Measurements from ENCODE around the gene BCL2L11.

DNA sequence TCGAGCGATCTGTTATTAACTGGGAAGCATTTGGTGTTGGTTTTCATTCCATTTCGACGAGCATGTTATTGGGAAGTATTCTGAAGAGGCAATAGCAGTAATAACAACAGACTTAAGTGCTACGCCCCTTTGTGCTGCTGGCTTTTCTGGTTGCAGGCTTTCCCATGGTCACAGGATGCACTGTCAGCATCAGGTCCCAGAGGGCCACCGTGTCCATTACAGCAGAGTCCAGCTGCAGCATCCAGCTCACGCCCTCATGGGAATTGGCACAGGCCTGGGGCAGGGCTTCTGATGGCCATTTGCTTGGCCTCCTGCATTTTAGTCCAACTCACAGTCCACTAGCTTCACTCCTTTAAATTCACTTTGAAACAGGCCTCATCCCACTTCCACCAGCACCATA lies 44.4 kb downstream of the BCL2L11 start:
- TF ChIP-seq POLR2A (IDR thresholded peaks at IDR 0.05; ENCODE audit: low read depth, low read length) = no peak
- TF ChIP-seq POLR2AphosphoS5 (IDR thresholded peaks at IDR 0.05; ENCODE audit: low read depth, low read length) = no peak
- no peak for TF ChIP-seq SPI1 (IDR thresholded peaks at IDR 0.05; ENCODE audit: low read depth, low read length)
- no peak for TF ChIP-seq POU2F2 (IDR thresholded peaks at IDR 0.05; ENCODE audit: low read depth, low read length)

All from GM12891 (cell line).